ENCODE measurements around the gene KIF11.

KIF11 gene

GRCh38 chr10:92688927-92689662 is 96.2 kb downstream of the KIF11 start:
- peak; percentile 7 for DNase-seq

GRCh38 chr10:92689663-92690210 is 96.8 kb downstream of the KIF11 start, which contains the start of gene HHEX:
HHEX (plus strand) TSS chr10:92689955; CDS start chr10:92689987, 32 bp downstream.
- DNase-seq = no peak

- DNase-seq = no peak
Observed at GRCh38 chr10:92690211-92690914, 97.4 kb downstream of the KIF11 start.

- no peak for DNase-seq
Observed at GRCh38 chr10:92690915-92691590, 98.1 kb downstream of the KIF11 start.

- no peak for DNase-seq
Observed at GRCh38 chr10:92691591-92692079, 98.7 kb downstream of the KIF11 start.

- no peak for DNase-seq
Observed at GRCh38 chr10:92692080-92692671, 99.2 kb downstream of the KIF11 start.

GRCh38 chr10:92692697-92693533 is 100.0 kb downstream of the KIF11 start:
- DNase-seq = no peak

GRCh38 chr10:92693534-92693893 is 100.6 kb downstream of the KIF11 start:
- DNase-seq = no peak

GRCh38 chr10:92695679-92696605 is 103.0 kb downstream of the KIF11 start:
- no peak for DNase-seq

GRCh38 chr10:92696606-92697383 is 103.9 kb downstream of the KIF11 start:
- no peak for DNase-seq

GRCh38 chr10:92697663-92698511 is 105.0 kb downstream of the KIF11 start:
- DNase-seq = no peak

GRCh38 chr10:92699193-92699517 is 106.2 kb downstream of the KIF11 start:
- no peak for DNase-seq

- DNase-seq = no peak
Observed at GRCh38 chr10:92699518-92700381, 106.8 kb downstream of the KIF11 start.

- no peak for DNase-seq
Observed at GRCh38 chr10:92702301-92702916, 109.5 kb downstream of the KIF11 start.
